ENCODE measurements around the gene LRCH1. TPM values are rescaled to one million over a fixed set of nuclear protein-coding genes. Genes with fewer than 3 reads are reported as not detected.

The LRCH1 gene
- total and polyA plus RNA-seq, 2 of the 4 experiments (the other 2 are of a cell fraction): 7.0 to 8.8 TPM

DNA sequence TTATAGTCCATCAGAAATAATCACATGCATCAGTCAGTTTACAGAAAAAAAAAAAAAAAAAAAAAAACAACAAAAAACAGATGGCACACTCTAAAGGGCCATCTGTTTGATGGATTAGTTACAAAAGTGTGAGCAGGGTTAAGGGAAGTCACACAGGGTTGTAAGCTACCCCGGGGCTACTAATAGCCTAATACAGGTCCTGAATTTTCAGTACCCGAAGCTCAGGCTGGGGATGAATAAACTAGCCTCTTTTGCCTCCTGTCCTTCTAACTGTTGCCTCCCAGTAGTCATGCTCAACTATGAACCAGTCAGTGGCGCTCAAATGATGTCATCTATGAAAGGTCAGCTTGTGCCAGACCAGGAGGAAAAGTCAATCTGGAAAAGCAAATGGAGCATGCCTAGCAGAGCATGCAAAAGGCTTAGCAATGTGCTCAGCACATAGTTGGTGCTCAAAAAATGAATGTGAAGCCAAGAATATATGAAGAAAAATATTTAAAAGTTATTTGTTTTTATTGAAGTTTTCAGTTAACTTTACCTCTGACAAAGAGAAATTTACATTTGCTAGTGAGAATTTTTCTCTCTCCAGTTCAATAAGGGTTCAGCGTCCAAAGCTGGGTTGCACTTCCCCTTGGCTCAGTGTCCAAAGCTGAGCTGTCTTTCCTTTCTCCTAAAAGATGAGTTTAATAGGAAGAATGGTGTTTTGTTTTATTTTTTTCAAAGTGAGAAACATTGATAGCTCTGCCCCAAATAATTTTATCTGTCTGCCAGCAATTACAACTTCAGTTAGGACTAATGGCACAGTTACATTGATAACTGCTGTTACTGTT, 30.8 kb upstream of the LRCH1 start:
- Histone ChIP-seq H3K27me3 (ENCODE audit: control insufficient read depth, insufficient read depth, low read length) (peaks cover 36% of the 10 kb centered on the region), H3K36me3 (ENCODE audit: control insufficient read depth, insufficient read depth, low read length) (no peaks in the 10 kb centered on the region), H2AK9ac (replicated peaks; ENCODE audit: low read depth, low read length, poor library complexity) (no peak overlapping the region), H4K20me1 (ENCODE audit: insufficient read depth, low read length) (no peaks in the 10 kb centered on the region), H2AK5ac (ENCODE audit: low read depth, low read length) (no peak overlapping the region), H2BK5ac (ENCODE audit: low read depth, low read length, poor library complexity, severe bottlenecking) (no peak overlapping the region), H2BK120ac (ENCODE audit: low read depth, low read length) (no peak overlapping the region), H3K9me3 (ENCODE audit: control insufficient read depth, insufficient read depth, low read length) (peaks cover 8% of the 10 kb centered on the region), H2BK20ac (ENCODE audit: low read depth, low read length) (no peak overlapping the region), H3K9ac (ENCODE audit: low read depth, low read length) (no peak overlapping the region), H3K27ac (ENCODE audit: insufficient read depth, low read length) (no peak overlapping the region), H3K4me2 (ENCODE audit: low read depth, low read length) (no peak overlapping the region), H2AFZ (replicated peaks; ENCODE audit: low read length, poor library complexity) (no peak overlapping the region), H2BK15ac (ENCODE audit: low read depth, low read length) (no peak overlapping the region), H3K4me3 (ENCODE audit: insufficient read depth, low read depth, low read length) (no peak overlapping the region), H4K5ac (ENCODE audit: low read depth, low read length) (no peak overlapping the region), H3K9me1 (ENCODE audit: insufficient read depth, low read length) (no peaks in the 10 kb centered on the region), H3K14ac (replicated peaks; ENCODE audit: low read depth, low read length) (no peak overlapping the region), H3K79me1 (ENCODE audit: low read depth in 1 of 2, low read length in 2 of 2) (no peaks in the 10 kb centered on the region), H3K56ac (ENCODE audit: extremely low read depth, insufficient read depth, low read length) (no peak overlapping the region), H3K23ac (ENCODE audit: low read depth, low read length) (no peak overlapping the region), H4K91ac (ENCODE audit: insufficient read depth, low read depth, low read length) (no peak overlapping the region), H4K8ac (ENCODE audit: low read depth in 2 of 2, low read length in 2 of 2) (no peak overlapping the region), H3K4me1 (ENCODE audit: control insufficient read depth, insufficient read depth, low read length) (no peaks in the 10 kb centered on the region), H3K4ac (ENCODE audit: low read depth, low read length) (no peak overlapping the region), H3K18ac (ENCODE audit: low read depth, low read length) (no peak overlapping the region)
- ChIA-PET POLR2A (ENCODE audit: unreplicated experiment) (no interaction called here), CTCF (no interaction called here)
- DNase-seq (no peak), ATAC-seq (ENCODE audit: low read depth) (no peak)
- dilution Hi-C loops (cut with HindIII; ENCODE audit: low sequenced_read_pairs, unreplicated experiment): no loop called here
- intact Hi-C loops (cut with micrococcal nuclease): no loop called here
- no TSS peak for BruUV-seq (replicated peaks)
- WGBS, 2 experiments (ENCODE audit: extremely low coverage in 2 of 2, insufficient read length in 1 of 2): 25% methylated on average over 2 of the region's 4 CpGs; no CpG with 5 or more reads in 1 of the 2 experiments
- in situ Hi-C loops (cut with MboI; ENCODE audit: low sequenced_read_pairs): no loop called here
- TF ChIP-seq CHD1 (IDR thresholded peaks at IDR 0.05; ENCODE audit: low read depth, low read length) (no peak), RCOR1 (IDR thresholded peaks at IDR 0.05; ENCODE audit: insufficient replicate concordance, low read length) (no peak), CTCF (conservative IDR thresholded peaks at IDR 0.05; ENCODE audit: low read depth, low read length) (no peak), MAZ (IDR thresholded peaks at IDR 0.05; ENCODE audit: borderline replicate concordance, low read depth, low read length) (no peak), MXI1 (IDR thresholded peaks at IDR 0.05; ENCODE audit: borderline replicate concordance, low read depth, low read length) (no peak), ELK1 (IDR thresholded peaks at IDR 0.05; ENCODE audit: borderline replicate concordance, low read depth, low read length) (no peak), FOS (IDR thresholded peaks at IDR 0.05; ENCODE audit: low read depth, low read length) (no peak), BHLHE40 (IDR thresholded peaks at IDR 0.05; ENCODE audit: low read depth, low read length) (no peak), MAFK (IDR thresholded peaks at IDR 0.05; ENCODE audit: low read depth, low read length) (no peak), CEBPB (IDR thresholded peaks at IDR 0.05; ENCODE audit: low read depth, low read length) (no peak), RFX5 (IDR thresholded peaks at IDR 0.05; ENCODE audit: low read depth, low read length) (no peak), SMC3 (IDR thresholded peaks at IDR 0.05; ENCODE audit: low read depth, low read length) (no peak), POLR2A (IDR thresholded peaks at IDR 0.05; ENCODE audit: low read depth, low read length) (no peak), NFE2L2 (IDR thresholded peaks at IDR 0.05; ENCODE audit: low read depth, low read length) (no peak), RAD21 (IDR thresholded peaks at IDR 0.05; ENCODE audit: low read length) (no peak)
- TF ChIP-seq, protein P1, sequence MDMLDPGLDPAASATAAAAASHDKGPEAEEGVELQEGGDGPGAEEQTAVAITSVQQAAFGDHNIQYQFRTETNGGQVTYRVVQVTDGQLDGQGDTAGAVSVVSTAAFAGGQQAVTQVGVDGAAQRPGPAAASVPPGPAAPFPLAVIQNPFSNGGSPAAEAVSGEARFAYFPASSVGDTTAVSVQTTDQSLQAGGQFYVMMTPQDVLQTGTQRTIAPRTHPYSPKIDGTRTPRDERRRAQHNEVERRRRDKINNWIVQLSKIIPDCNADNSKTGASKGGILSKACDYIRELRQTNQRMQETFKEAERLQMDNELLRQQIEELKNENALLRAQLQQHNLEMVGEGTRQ (IDR thresholded peaks at IDR 0.05; ENCODE audit: low read depth, low read length): no peak
